Measurements from ENCODE around the gene TMEM255B.
"Not testable (repeated sequence)": the region's sequence is repeated elsewhere in the genome, so short reads cannot be mapped to it uniquely, and the experiment has no call there.

TMEM255B gene

DNA sequence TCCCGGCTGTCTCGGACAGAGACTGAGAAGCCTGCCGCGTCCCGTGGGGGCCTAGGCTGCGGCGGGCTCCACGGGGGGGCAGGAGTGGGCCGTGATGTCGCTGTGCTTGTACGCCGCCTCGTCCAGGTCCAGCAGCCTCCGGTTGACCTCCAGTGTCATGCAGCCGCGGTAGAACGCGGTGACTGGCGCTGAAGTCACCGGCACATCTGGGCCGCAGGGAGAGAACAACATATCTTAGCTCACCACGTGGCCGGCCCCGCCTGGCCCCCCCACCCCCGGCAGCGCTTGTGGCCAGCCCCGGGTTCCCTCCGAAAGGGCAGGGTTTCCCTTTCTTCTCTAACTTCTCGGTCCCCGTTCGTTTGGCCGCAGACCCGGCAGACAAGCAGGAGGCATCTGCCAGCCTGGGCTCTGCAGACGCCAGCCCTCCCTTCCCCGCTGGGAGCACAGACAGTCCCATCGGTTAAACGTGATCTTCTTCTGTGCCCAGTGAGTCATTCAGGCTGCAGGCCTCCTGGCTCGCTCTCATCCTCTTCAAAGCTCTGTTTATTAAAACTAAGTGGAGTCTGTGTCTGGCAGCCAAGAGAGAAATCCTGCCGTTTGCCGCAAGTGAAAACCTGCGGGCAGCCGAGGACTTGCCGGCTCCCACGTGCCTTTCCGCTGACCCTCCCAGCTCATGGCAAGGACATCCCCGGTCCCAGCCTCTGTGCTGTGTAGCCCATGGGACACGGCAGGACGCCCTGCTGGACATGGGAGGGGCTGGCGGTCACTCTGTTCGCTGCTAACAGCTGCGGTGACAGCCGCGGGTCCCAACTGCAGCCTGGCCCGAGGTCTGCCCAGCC is 62.0 kb downstream of the TMEM255B start:
- no peaks in the 10 kb centered on the region; the same call in 1 of the 2 replicates for H3K4me1 ChIP-seq (ENCODE audit: insufficient read depth, low read length)
- H3K9me3 ChIP-seq (ENCODE audit: control insufficient read depth, insufficient read depth, low read length) = no peaks in the 10 kb centered on the region
- H3K36me3 ChIP-seq (ENCODE audit: insufficient read depth, low read length) = no peaks in the 10 kb centered on the region
- H3K9ac ChIP-seq (ENCODE audit: low read depth, low read length) = no peak overlapping the region

DNA sequence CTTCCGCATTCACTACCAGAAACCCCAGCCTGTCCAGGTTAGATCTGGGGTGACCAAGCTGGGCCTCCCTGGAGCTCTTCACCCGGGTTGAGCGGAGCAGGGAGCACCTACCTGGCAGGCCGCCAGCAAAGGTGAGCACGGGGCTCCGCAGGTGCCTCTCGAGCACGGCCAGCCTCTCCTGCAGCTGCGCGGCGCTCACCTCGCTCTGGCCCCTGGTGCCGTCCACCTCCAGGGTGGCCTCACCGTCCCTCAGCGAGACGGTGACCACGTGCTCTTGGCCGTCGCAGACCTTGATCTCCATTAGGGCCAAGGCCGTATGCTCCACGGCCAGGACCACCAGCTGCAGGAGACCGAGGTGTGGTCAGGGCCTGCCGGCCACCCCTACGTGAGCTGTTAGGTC is 62.8 kb downstream of the TMEM255B start:
- no peaks in the 10 kb centered on the region for H3K36me3 ChIP-seq (ENCODE audit: insufficient read depth, low read length)

DNA sequence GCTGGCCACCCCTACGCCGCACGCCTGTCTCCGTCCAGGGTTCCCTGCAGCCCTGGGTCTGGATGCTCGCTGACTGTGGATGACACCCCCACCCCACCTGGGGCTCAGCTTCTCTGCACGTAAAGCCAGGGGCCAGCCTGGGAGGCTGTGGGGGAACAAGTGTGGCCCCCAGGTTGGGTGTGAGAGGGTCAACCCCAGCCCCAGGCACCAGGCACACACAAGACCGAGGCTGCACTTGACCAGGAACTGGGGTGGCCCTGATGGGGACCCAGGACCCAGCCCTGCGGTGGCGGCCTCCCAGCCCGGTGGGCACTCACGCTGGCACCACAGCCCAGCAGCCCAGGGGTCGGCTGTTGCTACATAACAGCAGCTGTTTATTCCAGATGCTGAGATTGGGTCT is 63.2 kb downstream of the TMEM255B start:
- no peaks in the 10 kb centered on the region; the same call in 1 of the 2 replicates for H3K4me1 ChIP-seq (ENCODE audit: insufficient read depth, low read length)
- no peaks in the 10 kb centered on the region for H3K9me3 ChIP-seq (ENCODE audit: control insufficient read depth, insufficient read depth, low read length)
- H3K36me3 ChIP-seq (ENCODE audit: insufficient read depth, low read length) = no peaks in the 10 kb centered on the region
- no peak overlapping the region for H3K9ac ChIP-seq (ENCODE audit: low read depth, low read length)

More for the DNA sequence above, 62.8 kb downstream of the TMEM255B start:
- no peaks in the 10 kb centered on the region for H3K9me3 ChIP-seq (ENCODE audit: control insufficient read depth, insufficient read depth, low read length)
- no peaks in the 10 kb centered on the region; the same call in 1 of the 2 replicates for H3K4me1 ChIP-seq (ENCODE audit: insufficient read depth, low read length)
- H3K9ac ChIP-seq (ENCODE audit: low read depth, low read length) = no peak overlapping the region

DNA sequence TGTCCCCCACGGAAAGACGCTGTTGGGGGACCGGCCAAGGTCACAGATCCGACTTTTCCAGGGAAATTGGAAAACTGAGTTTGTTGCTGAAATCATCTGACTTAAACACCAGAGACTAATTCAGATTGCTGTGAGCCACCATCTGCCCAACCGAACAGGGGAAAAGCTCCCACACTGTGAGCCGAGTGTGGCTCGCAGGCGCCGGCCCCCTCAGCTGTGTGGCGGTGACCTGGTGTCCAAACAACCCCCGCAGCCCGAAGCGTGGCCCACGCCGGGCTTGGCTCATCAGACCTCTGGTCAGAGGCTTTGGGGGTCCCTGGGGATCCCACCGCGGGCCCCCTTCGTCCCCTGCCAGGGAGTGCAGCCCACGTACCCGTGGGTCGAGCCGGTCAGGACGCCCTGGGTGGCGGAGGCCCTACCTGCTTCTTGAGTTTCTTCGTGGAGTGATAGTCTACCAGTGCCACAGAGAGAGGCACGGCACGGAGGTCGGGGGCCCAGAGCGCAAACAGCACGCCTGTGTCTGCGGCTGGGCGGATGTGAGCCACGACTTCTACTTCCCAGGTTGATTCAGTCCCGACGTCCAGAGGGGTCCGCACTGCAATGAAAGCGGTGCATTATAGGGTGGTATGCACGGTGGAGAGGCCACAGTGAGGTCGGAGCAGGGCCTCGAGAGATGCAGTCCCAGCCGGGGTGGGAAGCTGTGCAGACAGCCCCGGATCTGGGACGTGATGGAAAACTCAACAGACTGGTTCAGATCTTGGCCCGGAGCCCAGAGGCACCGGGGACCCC is 64.1 kb downstream of the TMEM255B start:
- H3K4me1 ChIP-seq (ENCODE audit: insufficient read depth, low read length) = no peaks in the 10 kb centered on the region; the same call in 1 of the 2 replicates
- no peaks in the 10 kb centered on the region for H3K9me3 ChIP-seq (ENCODE audit: control insufficient read depth, insufficient read depth, low read length)
- H3K9ac ChIP-seq (ENCODE audit: low read depth, low read length) = no peak overlapping the region
- no peaks in the 10 kb centered on the region for H3K36me3 ChIP-seq (ENCODE audit: insufficient read depth, low read length)

DNA sequence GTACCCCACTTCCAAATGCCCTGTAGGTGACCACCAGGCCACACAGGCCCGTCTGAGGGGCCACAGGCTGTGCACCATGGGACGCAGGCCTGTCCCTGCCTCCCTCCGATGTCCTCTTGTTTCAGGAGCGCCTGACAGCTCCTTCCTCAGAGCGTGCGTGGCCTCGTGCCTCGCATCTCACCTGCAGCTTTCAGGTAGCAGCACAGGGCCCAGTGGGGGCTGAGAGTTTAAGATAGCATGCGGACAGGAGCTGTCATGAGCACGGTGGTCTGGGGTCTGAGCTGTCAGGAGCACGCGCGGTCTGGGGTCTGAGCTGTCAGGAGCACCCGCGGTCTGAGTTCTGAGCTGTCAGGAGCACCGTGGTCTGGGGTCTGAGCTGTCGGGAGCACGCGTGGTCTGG is 64.7 kb downstream of the TMEM255B start:
- Histone ChIP-seq H3K36me3 (ENCODE audit: insufficient read depth, low read length) (no peaks in the 10 kb centered on the region), H3K4me1 (ENCODE audit: insufficient read depth, low read length) (no peaks in the 10 kb centered on the region; the same call in 1 of the 2 replicates), H3K9me3 (ENCODE audit: control insufficient read depth, insufficient read depth, low read length) (no peaks in the 10 kb centered on the region), H3K9ac (ENCODE audit: low read depth, low read length) (no peak overlapping the region)

DNA sequence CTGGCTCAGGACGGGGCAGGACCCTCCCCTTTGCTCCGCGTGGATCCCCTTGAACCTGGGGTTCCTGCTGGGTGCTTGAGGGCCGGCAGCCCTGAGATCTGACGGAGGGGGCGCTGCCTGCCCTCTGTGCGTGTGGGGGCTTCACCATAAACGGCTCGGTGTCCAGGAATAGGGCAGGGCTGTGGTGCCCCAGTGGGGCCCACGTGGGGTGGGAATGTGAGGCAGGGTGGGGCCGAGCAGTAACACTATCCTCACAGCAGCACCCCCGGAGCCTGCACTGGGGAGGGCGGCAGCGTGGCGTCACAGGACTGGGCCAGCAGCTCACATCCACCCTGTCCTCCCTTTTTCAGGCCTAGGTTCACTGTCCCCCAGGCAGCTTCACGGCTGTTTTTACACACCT is 66.8 kb downstream of the TMEM255B start:
- no peak overlapping the region for H3K9ac ChIP-seq (ENCODE audit: low read depth, low read length)
- no peaks in the 10 kb centered on the region; the same call in 1 of the 2 replicates for H3K36me3 ChIP-seq (ENCODE audit: insufficient read depth, low read length)

DNA sequence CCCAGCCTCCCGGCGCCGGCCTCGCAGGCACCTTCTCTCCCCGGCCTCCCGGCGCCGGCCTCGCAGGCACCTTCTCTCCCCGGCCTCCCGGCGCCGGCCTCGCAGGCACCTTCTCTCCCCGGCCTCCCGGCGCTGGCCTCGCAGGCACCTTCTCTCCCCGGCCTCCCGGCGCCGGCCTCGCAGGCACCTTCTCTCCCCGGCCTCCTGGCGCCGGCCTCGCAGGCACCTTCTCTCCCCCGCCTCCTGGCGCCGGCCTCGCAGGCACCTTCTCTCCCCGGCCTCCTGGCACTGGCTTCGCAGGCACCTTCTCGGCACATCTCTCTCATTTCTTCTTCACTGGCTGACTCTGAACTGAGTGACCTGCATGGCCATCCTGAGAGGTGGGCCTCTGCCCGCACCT is 67.4 kb downstream of the TMEM255B start:
- H3K9me3 ChIP-seq (ENCODE audit: control insufficient read depth, insufficient read depth, low read length); H3K9ac ChIP-seq (ENCODE audit: low read depth, low read length); H3K4me1 ChIP-seq (ENCODE audit: insufficient read depth, low read length); H3K36me3 ChIP-seq (ENCODE audit: insufficient read depth, low read length): not testable (repeated sequence)

More for the DNA sequence above, 66.8 kb downstream of the TMEM255B start:
- Histone ChIP-seq H3K4me1 (ENCODE audit: insufficient read depth, low read length) (no peaks in the 10 kb centered on the region; the same call in 1 of the 2 replicates), H3K9me3 (ENCODE audit: control insufficient read depth, insufficient read depth, low read length) (no peaks in the 10 kb centered on the region)

DNA sequence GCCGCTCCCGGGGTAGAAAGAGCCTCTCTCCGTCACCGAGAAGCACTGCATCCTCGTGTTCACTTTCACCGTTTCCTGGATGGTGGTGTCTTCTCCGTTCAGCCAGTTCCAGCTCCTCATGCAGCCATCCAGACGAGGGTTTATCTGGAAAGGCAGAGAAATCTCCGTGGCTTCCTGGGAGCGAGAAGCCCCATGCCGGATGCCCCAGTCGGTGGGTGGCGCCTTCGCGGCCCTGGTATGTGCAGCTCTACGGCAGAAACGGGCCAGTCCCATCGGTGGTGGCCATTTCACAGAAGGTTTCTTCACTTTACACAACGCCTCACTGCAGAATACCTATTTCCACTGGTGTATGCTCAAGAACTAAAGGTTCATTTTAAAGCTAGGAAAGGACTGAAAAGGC is 68.0 kb downstream of the TMEM255B start:
- Histone ChIP-seq H3K9ac (ENCODE audit: low read depth, low read length) (no peak overlapping the region), H3K4me1 (ENCODE audit: insufficient read depth, low read length) (no peaks in the 10 kb centered on the region), H3K36me3 (ENCODE audit: insufficient read depth, low read length) (no peaks in the 10 kb centered on the region; the same call in 1 of the 2 replicates), H3K9me3 (ENCODE audit: control insufficient read depth, insufficient read depth, low read length) (no peaks in the 10 kb centered on the region)

DNA sequence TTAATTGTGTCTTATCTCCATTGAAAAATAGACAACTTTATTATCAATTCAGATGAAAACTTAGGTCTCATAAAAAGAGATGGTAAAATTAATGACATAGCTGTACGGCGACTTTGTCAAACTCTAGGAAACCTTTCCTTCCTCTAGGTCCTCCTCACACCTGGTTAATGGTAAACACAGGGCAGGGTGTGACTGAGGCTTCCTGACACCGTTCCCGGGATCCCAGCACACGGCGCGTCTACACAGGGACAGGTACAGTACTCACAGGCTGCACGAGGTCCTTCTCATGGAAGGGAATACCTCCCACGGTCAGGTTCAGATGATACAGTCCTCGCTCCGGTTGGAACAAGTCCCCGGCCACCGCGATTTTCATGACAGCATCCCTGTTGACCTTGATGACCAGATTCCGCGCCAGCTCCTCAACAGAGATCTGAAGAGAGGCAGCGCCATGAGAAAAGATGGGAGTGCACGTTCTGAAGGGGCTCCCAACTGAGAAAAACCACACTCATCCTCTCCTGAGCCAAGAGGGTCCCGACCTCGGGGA is 69.3 kb downstream of the TMEM255B start:
- H3K36me3 ChIP-seq (ENCODE audit: insufficient read depth, low read length) = no peaks in the 10 kb centered on the region; the same call in 1 of the 2 replicates
- H3K4me1 ChIP-seq (ENCODE audit: insufficient read depth, low read length) = no peaks in the 10 kb centered on the region
- H3K9me3 ChIP-seq (ENCODE audit: control insufficient read depth, insufficient read depth, low read length) = no peaks in the 10 kb centered on the region
- no peak overlapping the region for H3K9ac ChIP-seq (ENCODE audit: low read depth, low read length)

DNA sequence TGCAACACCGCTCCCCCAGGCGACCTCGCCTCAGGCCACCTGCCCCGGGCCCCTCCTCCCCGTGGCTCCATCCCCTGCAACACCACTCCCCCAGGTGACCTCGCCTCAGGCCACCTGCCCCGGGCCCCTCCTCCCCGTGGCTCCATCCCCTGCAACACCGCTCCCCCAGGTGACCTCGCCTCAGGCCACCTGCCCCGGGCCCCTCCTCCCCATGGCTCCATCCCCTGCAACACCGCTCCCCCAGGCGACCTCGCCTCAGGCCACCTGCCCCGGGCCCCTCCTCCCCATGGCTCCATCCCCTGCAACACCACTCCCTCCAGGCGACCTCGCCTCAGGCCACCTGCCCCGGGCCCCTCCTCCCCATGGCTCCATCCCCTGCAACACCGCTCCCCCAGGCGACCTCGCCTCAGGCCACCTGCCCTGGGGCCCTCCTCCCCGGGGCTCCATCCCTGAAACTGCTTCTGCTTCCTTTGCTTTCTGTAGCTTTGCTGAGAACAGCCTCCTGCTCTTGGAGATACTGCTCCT is 71.5 kb downstream of the TMEM255B start:
- H3K9ac ChIP-seq (ENCODE audit: low read depth, low read length); H3K36me3 ChIP-seq (ENCODE audit: insufficient read depth, low read length); H3K9me3 ChIP-seq (ENCODE audit: control insufficient read depth, insufficient read depth, low read length); H3K4me1 ChIP-seq (ENCODE audit: insufficient read depth, low read length): not testable (repeated sequence)

DNA sequence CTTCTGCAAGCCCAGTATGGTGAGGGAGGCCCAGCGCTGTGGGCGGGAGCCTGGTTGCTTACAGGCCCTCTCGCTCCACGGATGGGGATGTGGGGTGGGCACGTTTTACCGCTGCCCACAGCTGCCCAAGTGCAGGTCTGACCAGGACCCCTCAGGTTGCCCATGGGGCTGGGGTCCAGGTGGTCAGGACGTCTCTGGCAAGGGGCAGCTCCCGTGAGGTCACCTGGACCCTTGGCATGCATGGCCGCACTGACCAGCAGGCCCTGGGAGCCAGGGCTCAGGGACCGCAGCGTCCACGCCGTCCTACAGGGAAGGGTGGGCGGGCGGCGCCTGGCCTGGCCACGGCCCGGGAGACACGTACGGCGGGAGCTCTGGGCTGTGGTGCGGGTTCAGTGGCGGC is 72.0 kb downstream of the TMEM255B start:
- Histone ChIP-seq H3K9ac (ENCODE audit: low read depth, low read length) (no peak overlapping the region), H3K36me3 (ENCODE audit: insufficient read depth, low read length) (no peaks in the 10 kb centered on the region; the same call in 1 of the 2 replicates), H3K9me3 (ENCODE audit: control insufficient read depth, insufficient read depth, low read length) (no peaks in the 10 kb centered on the region), H3K4me1 (ENCODE audit: insufficient read depth, low read length) (no peaks in the 10 kb centered on the region)

DNA sequence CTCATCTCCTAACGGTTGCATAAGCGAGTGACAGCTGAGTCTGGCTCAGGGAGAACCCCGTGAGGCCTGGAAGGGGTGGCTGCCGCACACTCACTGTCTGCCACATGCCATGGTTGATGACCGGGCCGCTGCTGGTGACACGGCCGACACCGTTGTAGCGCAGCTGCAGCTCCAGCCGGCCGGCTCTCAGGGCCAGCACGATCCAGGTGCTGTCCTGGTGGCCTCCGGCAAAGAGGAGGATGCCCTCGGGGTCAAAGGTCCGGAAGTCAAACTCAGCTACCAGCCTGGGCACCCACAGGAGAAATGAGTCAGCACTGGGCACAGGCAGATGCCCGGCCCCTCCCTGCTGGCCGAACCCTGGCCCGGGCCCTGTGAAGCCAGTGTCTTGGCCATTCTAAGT is 73.2 kb downstream of the TMEM255B start:
- Histone ChIP-seq H3K9me3 (ENCODE audit: control insufficient read depth, insufficient read depth, low read length) (no peaks in the 10 kb centered on the region), H3K36me3 (ENCODE audit: insufficient read depth, low read length) (no peaks in the 10 kb centered on the region; the same call in 1 of the 2 replicates), H3K4me1 (ENCODE audit: insufficient read depth, low read length) (peaks cover 5% of the 10 kb centered on the region), H3K9ac (ENCODE audit: low read depth, low read length) (no peak overlapping the region)

DNA sequence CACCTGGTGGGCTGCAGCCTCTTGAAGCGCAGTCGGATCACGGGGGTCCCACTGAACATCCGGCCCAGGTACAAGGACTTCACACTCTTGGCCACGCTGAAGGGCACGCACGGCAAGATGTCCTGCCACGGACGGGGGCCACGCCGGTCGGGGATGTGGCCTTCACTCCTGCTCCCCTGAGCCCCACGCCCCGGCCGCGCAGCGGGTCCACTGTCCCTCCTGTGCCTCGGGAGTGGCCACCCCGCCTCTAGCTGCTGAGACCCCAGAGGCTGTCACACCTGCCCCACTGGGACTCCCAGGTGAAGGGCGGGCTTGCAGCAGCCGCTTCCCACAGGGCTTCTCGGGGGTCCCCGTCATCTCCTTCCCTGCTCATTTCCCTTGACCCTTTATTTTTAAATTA is 73.6 kb downstream of the TMEM255B start:
- Histone ChIP-seq H3K9ac (ENCODE audit: low read depth, low read length) (no peak overlapping the region), H3K36me3 (ENCODE audit: insufficient read depth, low read length) (no peaks in the 10 kb centered on the region; the same call in 1 of the 2 replicates), H3K4me1 (ENCODE audit: insufficient read depth, low read length) (peaks cover 9% of the 10 kb centered on the region), H3K9me3 (ENCODE audit: control insufficient read depth, insufficient read depth, low read length) (no peaks in the 10 kb centered on the region)

DNA sequence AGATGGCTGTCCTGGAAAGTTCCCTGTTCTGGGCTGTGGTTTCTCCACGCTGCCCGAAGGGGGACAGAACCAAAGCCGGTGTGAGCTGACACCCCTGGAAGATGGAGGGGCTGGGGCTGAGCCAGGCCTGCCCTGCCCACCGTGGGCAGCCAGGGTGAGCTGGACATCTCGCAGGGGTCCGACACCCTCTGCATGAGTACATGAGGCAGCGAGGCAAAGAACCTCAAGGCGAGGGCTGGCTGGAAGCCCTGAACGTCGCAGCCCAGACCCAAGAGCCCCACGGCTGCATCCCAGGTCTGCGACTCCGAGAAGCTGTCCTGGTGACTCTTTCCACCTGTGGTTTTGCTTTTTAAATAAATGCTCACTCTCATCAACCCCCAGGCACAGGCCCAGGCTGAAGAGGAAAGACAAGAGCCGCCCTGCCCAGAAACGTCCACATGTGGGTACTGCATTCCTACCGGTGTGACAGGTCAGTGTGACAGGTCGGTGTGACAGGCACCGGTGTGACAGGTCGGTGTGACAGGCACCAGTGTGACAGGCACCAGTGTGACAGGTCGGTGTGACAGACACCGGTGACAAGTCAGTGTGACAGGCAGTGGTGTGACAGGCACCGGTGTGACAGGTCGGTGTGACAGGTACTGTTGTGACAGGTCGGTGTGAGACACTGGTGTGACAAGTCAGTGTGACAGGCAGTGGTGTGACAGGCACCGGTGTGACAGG is 74.2 kb downstream of the TMEM255B start:
- H3K9ac ChIP-seq (ENCODE audit: low read depth, low read length) = no peak overlapping the region

More for the DNA sequence above, 74.2 kb downstream of the TMEM255B start:
- Histone ChIP-seq H3K9me3 (ENCODE audit: control insufficient read depth, insufficient read depth, low read length) (no peaks in the 10 kb centered on the region), H3K4me1 (ENCODE audit: insufficient read depth, low read length) (peaks cover 9% of the 10 kb centered on the region), H3K36me3 (ENCODE audit: insufficient read depth, low read length) (no peaks in the 10 kb centered on the region; the same call in 1 of the 2 replicates)
